HEK293T (cell line): ENCODE results near the gene PHLDA3.

Experiments used
- ARNT ChIP-seq: fragments of 450-650 bp; IDR thresholded peaks from 2 replicates; pipeline ENCODE4 v1.6.1; 2017; ENCODE audit warnings: mild to moderate bottlenecking
- BHLHE40 ChIP-seq: fragments of 450-650 bp; IDR thresholded peaks from 2 replicates; pipeline ENCODE4 v1.6.1; 2016; ENCODE audit warnings: mild to moderate bottlenecking, moderate library complexity, borderline replicate concordance
- FOXA1 ChIP-seq: fragments of 450-650 bp; IDR thresholded peaks from 2 replicates; pipeline ENCODE4 v1.6.1; 2016; ENCODE audit warnings: mild to moderate bottlenecking
- FOXK2 ChIP-seq: fragments of 450-650 bp; IDR thresholded peaks from 2 replicates; pipeline ENCODE4 v1.6.1; 2016; ENCODE audit warnings: mild to moderate bottlenecking
- FOXM1 ChIP-seq: fragments of 450-650 bp; IDR thresholded peaks from 2 replicates; pipeline ENCODE4 v1.6.1; 2017; ENCODE audit warnings: mild to moderate bottlenecking, borderline replicate concordance
- L3MBTL2 ChIP-seq: fragments of 450-650 bp; conservative IDR thresholded peaks from 2 replicates; pipeline ENCODE4 v1.6.1; 2016; ENCODE audit warnings: mild to moderate bottlenecking
- PKNOX1 ChIP-seq: fragments of 450-650 bp; IDR thresholded peaks from 2 replicates; pipeline ENCODE4 v1.6.1; 2016
- SP1 ChIP-seq: fragments of 450-650 bp; IDR thresholded peaks from 2 replicates; pipeline ENCODE4 v1.6.1; 2017
- ZNF384 ChIP-seq: fragments of 450-650 bp; IDR thresholded peaks from 2 replicates; pipeline ENCODE4 v1.6.1; 2016

GRCh38 chr1:201422436-201423030 is 46.5 kb downstream of the PHLDA3 start:
- TF ChIP-seq FOXA1 (no peak), FOXM1 (no peak), SP1 (no peak), BHLHE40 (no peak), PKNOX1 (no peak), ZNF384 (no peak), L3MBTL2 (no peak), FOXK2 (no peak), ARNT (no peak)
